Activated CD8-positive, alpha-beta T cell treated with anti-CD3 and anti-CD28 coated beads for 36 hours (primary cell): ENCODE data around the gene ATP6V1B1. TPM values are rescaled to one million over a fixed set of nuclear protein-coding genes. Genes with fewer than 3 reads are reported as not detected.

ENCODE experiments used
- ATAC-seq: fragments of 200-7000 bp; cut with Tn5 transposase; one replicate; pipeline ENCODE4 v1.10.0; 2021; ENCODE audit warnings: mild to moderate bottlenecking, moderate library complexity
- CTCF ChIA-PET: fragments of 350-600 bp; sonication (Branson Sonifier 250); formaldehyde crosslinking; loops from one replicate; lab custom pipeline; 2021; ENCODE audit warnings: antibody characterized with exemption; lab: Charles Lee
- POLR2A ChIA-PET: fragments of 350-600 bp; sonication (Branson Sonifier 250); formaldehyde crosslinking; loops from one replicate; lab custom pipeline; 2021; ENCODE audit warnings: antibody characterized with exemption; lab: Charles Lee
- DNase-seq: peaks from one replicate; pipeline ENCODE4 v3.0.0-alpha.2; 2020
- H3K27ac Mint-ChIP-seq: one replicate; pipeline ENCODE4 v1.8.0; 2021; ENCODE audit warnings: mild to moderate bottlenecking, mixed read lengths
- H3K27me3 Mint-ChIP-seq: one replicate; pipeline ENCODE4 v1.8.0; 2021; ENCODE audit warnings: mixed read lengths
- H3K36me3 Mint-ChIP-seq: one replicate; pipeline ENCODE4 v1.8.0; 2021; ENCODE audit warnings: low read depth, mixed read lengths
- H3K4me1 Mint-ChIP-seq: one replicate; pipeline ENCODE4 v1.8.0; 2021; ENCODE audit warnings: low read depth, mixed read lengths
- H3K4me3 Mint-ChIP-seq: one replicate; pipeline ENCODE4 v1.8.0; 2021; ENCODE audit warnings: mild to moderate bottlenecking, moderate library complexity, mixed read lengths
- H3K9me3 Mint-ChIP-seq: one replicate; pipeline ENCODE4 v1.8.0; 2021; ENCODE audit warnings: mixed read lengths
- intact Hi-C: fragments of 100-400 bp; cut with micrococcal nuclease; formaldehyde crosslinking; loops from one replicate; pipeline ENCODE4 v1.10.0; 2022
- total RNA-seq, 2 experiments: library from RNA; stranded (reverse); gene quantifications; one replicate each; pipeline ENCODE4 v1.2.3, GENCODE V29; 2021
- TF ChIP-seq, protein P1 (sequence below): fragments of 200-600 bp; IDR thresholded peaks from one replicate; pipeline ENCODE4 v1.8.0; 2022; ENCODE audit warnings: antibody characterized with exemption, mild to moderate bottlenecking

The ATP6V1B1 gene
- total RNA-seq, 2 experiments from 2014 or later, result not detected

DNA sequence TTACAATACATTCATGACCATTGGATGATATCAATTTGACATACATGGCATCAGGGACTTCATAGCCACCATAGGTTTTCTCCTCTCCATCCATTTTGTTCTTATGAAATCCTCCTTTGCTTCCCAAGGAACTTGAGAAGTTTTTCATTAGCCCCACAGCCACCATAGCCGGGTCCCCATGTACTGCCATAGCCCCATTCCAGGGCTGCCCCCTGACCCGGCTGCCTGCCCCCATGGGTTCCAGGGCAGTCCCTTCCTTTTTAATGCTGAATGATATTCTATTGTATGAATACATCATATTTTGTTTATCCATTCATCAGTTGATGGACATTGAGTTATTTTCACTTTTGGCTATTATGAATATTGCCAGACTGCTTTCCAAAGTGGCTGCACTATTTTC lies 20.4 kb downstream of the ATP6V1B1 start:
- Mint-ChIP-seq H3K27me3 (peaks cover 20% of the 10 kb centered on the region), H3K27ac (no peak overlapping the region), H3K9me3 (no peaks in the 10 kb centered on the region), H3K4me1 (peaks cover 4% of the 10 kb centered on the region), H3K36me3 (no peaks in the 10 kb centered on the region), H3K4me3 (no peak overlapping the region)
- TF ChIP-seq, protein P1, sequence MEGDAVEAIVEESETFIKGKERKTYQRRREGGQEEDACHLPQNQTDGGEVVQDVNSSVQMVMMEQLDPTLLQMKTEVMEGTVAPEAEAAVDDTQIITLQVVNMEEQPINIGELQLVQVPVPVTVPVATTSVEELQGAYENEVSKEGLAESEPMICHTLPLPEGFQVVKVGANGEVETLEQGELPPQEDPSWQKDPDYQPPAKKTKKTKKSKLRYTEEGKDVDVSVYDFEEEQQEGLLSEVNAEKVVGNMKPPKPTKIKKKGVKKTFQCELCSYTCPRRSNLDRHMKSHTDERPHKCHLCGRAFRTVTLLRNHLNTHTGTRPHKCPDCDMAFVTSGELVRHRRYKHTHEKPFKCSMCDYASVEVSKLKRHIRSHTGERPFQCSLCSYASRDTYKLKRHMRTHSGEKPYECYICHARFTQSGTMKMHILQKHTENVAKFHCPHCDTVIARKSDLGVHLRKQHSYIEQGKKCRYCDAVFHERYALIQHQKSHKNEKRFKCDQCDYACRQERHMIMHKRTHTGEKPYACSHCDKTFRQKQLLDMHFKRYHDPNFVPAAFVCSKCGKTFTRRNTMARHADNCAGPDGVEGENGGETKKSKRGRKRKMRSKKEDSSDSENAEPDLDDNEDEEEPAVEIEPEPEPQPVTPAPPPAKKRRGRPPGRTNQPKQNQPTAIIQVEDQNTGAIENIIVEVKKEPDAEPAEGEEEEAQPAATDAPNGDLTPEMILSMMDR, result no peak
- ATAC-seq, result no peak
- DNase-seq, result no peak
- POLR2A ChIA-PET, result no interaction called here
- intact Hi-C loops, result no loop called here
- CTCF ChIA-PET, result interaction anchor here (1.6 to 7.2 kb wide), 2 partner anchors 9 to 85 kb away, joined by 12 to 42 read pairs; no protein-coding TSS in a partner anchor

DNA sequence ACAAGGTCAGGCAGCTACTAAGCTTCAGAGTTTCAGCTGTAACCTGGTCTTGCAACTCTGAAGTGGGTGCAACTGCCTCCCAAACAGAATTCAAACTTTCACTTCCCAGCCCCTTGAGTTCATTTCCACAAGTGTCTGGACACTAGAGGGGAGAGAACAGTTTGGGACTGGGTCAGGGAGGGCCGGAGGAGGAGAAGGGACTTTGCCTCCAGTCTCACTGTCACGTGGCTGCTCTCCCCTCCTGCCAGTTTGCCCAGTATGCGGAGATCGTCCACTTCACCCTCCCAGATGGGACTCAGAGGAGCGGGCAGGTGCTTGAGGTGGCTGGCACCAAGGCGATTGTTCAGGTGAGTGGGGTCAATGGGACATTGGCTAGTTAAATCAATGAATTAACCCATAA lies 22.1 kb downstream of the ATP6V1B1 start:
- DNase-seq (no peak), ATAC-seq (no peak)
- Mint-ChIP-seq H3K27ac (no peak overlapping the region), H3K9me3 (no peaks in the 10 kb centered on the region), H3K4me1 (peaks cover 4% of the 10 kb centered on the region), H3K36me3 (no peaks in the 10 kb centered on the region), H3K27me3 (peaks cover 20% of the 10 kb centered on the region), H3K4me3 (no peak overlapping the region)
- CTCF ChIA-PET, result no interaction called here
- intact Hi-C loops, result no loop called here
- POLR2A ChIA-PET, result no interaction called here
- TF ChIP-seq, protein P1, result no peak

DNA sequence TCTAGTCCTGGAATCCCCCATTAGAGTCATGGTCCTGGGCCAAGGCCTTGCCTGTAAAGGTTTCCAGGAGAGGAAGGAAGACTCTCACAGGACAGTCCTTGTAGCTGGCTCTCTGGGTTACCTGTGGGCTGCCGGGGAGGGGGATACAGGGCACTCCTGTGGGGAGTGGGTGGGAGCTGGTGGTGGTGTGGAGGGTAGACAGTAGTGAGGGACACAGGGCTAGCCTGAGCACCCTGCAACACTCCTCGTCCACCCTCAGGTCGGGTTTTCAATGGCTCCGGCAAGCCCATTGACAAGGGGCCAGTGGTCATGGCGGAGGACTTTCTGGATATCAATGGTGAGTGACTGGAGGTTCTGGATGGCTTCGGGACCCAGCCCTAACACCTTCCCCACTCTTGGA lies 23.1 kb downstream of the ATP6V1B1 start:
- Mint-ChIP-seq H3K4me1 (peaks cover 4% of the 10 kb centered on the region), H3K27ac (no peak overlapping the region), H3K4me3 (no peak overlapping the region), H3K9me3 (no peaks in the 10 kb centered on the region), H3K36me3 (no peaks in the 10 kb centered on the region), H3K27me3 (peaks cover 26% of the 10 kb centered on the region)
- no peak for ATAC-seq
- POLR2A ChIA-PET, result no interaction called here
- CTCF ChIA-PET, result interaction anchor here (1.4 kb wide), 1 partner anchor 10 kb away, joined by 7 read pairs; no protein-coding TSS in a partner anchor
- TF ChIP-seq, protein P1, result no peak
- intact Hi-C loops, result no loop called here
- no peak for DNase-seq

DNA sequence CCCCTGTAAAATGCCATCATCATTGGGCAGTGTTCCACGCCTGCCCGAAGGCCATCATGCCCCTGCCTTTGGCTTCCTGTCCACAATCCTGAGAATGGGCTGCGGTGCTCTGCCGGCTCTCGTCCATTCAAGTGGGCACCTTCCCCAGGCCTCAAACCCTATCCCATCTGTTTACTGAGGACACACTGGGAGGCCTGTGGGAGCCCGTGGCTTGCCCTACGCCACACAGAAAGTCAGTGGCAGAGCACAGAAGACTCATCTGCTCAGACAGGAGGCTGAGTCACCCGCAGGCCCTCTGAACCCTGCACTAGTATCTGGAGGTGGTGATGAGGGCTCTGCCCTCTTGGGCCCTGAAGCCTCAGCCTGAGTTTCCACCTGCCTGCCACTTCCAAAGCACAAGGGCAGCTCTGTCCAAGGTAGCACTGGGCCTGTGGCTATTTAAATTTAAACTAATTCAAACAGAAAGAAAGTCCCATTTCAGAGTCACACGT lies 23.6 kb downstream of the ATP6V1B1 start:
- DNase-seq (no peak), ATAC-seq (peak; percentile 30)
- Mint-ChIP-seq H3K36me3 (no peaks in the 10 kb centered on the region), H3K9me3 (no peaks in the 10 kb centered on the region), H3K4me3 (no peak overlapping the region), H3K27me3 (peaks cover 31% of the 10 kb centered on the region), H3K27ac (no peak overlapping the region), H3K4me1 (peaks cover 4% of the 10 kb centered on the region)
- POLR2A ChIA-PET, result no interaction called here
- TF ChIP-seq, protein P1, result no peak
- CTCF ChIA-PET, result interaction anchor here (0.9 to 2.4 kb wide), 7 partner anchors 10 to 174 kb away, joined by 3 to 8 read pairs (median 4); no protein-coding TSS in a partner anchor
- intact Hi-C loops, result no loop called here
